GM23338 (cell line): ENCODE data around the gene SGCG.

Experiments
- CREB1 ChIP-seq: fragments of 250-450 bp; sonication (Bioruptor Pico); IDR thresholded peaks from 2 replicates; pipeline ENCODE4 v1.5.0; 2020; ENCODE audit warnings: low read depth, mild to moderate bottlenecking, moderate library complexity
- CTCF ChIP-seq, 2 experiments: fragments of 200-600 bp in 1 of 2; sonication (generic) in 1 of 2; conservative IDR thresholded peaks; 2 replicates each; pipeline versions ENCODE4 v1.5.1 to v1.6.1; 2016 to 2017; ENCODE audit warnings: antibody characterized with exemption in 2 of 2, low read depth in 2 of 2, mild to moderate bottlenecking in 2 of 2, moderate library complexity in 1 of 2
- EZH2 ChIP-seq: fragments of 200-600 bp; sonication (generic); IDR thresholded peaks from one replicate; pipeline ENCODE4 v1.8.0; 2017; ENCODE audit warnings: antibody characterized with exemption, mild to moderate bottlenecking, low read depth; ENCODE audit not compliant: unreplicated experiment
- EZH2phosphoT487 ChIP-seq: fragments of 200-600 bp; sonication (generic); IDR thresholded peaks from one replicate; pipeline ENCODE4 v1.8.1; 2018; ENCODE audit warnings: antibody characterized with exemption; ENCODE audit not compliant: unreplicated experiment
- JUNB ChIP-seq: IDR thresholded peaks from one replicate; pipeline ENCODE4 v1.6.1; 2016; ENCODE audit warnings: antibody characterized with exemption; ENCODE audit not compliant: unreplicated experiment
- NANOG ChIP-seq: IDR thresholded peaks from 2 replicates; pipeline ENCODE4 v1.6.1; 2016; ENCODE audit warnings: antibody characterized with exemption, borderline replicate concordance
- POLR2AphosphoS5 ChIP-seq: IDR thresholded peaks from 2 replicates; pipeline ENCODE4 v1.6.1; 2016; ENCODE audit warnings: antibody characterized with exemption, low read depth
- REST ChIP-seq: IDR thresholded peaks from one replicate; pipeline ENCODE4 v1.6.1; 2018; ENCODE audit warnings: antibody characterized with exemption; ENCODE audit not compliant: unreplicated experiment
- STAT1 ChIP-seq: IDR thresholded peaks from one replicate; pipeline ENCODE4 v1.6.1; 2016; ENCODE audit warnings: antibody characterized with exemption; ENCODE audit not compliant: unreplicated experiment
- ZNF331 ChIP-seq: fragments of 250-450 bp; sonication (Bioruptor Pico); IDR thresholded peaks from 2 replicates; pipeline ENCODE4 v1.5.0; 2020; ENCODE audit warnings: low read depth, mild to moderate bottlenecking, moderate library complexity
- ZNF462 ChIP-seq: fragments of 250-450 bp; sonication (Bioruptor Pico); IDR thresholded peaks from 2 replicates; pipeline ENCODE4 v1.5.0; 2020; ENCODE audit warnings: mild to moderate bottlenecking, moderate library complexity

GRCh38 chr13:23289917-23290357 is 109.2 kb downstream of the SGCG start:
- no peak for TF ChIP-seq CTCF (conservative IDR thresholded peaks at IDR 0.05; ENCODE audit: low read depth in 2 of 2)
- TF ChIP-seq EZH2, result no peak
- TF ChIP-seq POLR2AphosphoS5, result no peak
- TF ChIP-seq REST, result no peak
- TF ChIP-seq EZH2phosphoT487, result no peak
- TF ChIP-seq STAT1, result no peak
- TF ChIP-seq ZNF331 (CRISPR knock-in tag), result no peak
- TF ChIP-seq ZNF462 (CRISPR knock-in tag), result no peak
- no peak for TF ChIP-seq NANOG
- TF ChIP-seq JUNB, result no peak
- TF ChIP-seq CREB1 (CRISPR knock-in tag), result no peak
